NCI-H1930 (cell line): Measurements from ENCODE around the gene TARS3.
A peak's percentile ranks its signal among the peaks of the same experiment; 100 is the strongest.

ENCODE experiments used
- DNase-seq, 2 experiments: peaks; one replicate each; lab custom pipeline; 2025; lab: John Stamatoyannopoulos, UW

TARS3 gene

GRCh38 chr15:101623367-101624304 is 100.6 kb downstream of the TARS3 start:
- DNase-seq, result no peak

GRCh38 chr15:101621961-101622360 is 102.3 kb downstream of the TARS3 start:
- no peak for DNase-seq

GRCh38 chr15:101620671-101621070 is 103.6 kb downstream of the TARS3 start:
- no peak for DNase-seq

GRCh38 chr15:101619615-101619865 is 104.7 kb downstream of the TARS3 start:
- DNase-seq, result no peak

GRCh38 chr15:101618851-101619614 is 105.2 kb downstream of the TARS3 start:
- no peak for DNase-seq

- no peak for DNase-seq
Measured at GRCh38 chr15:101618076-101618475, 106.2 kb downstream of the TARS3 start.

GRCh38 chr15:101617390-101617965 is 106.8 kb downstream of the TARS3 start:
- no peak for DNase-seq

- no peak for DNase-seq
Measured at GRCh38 chr15:101615986-101616848, 108.1 kb downstream of the TARS3 start.

GRCh38 chr15:101615414-101615985 is 108.8 kb downstream of the TARS3 start:
- no peak for DNase-seq

- no peak for DNase-seq
Measured at GRCh38 chr15:101614761-101615160, 109.5 kb downstream of the TARS3 start.

- no peak for DNase-seq
Measured at GRCh38 chr15:101614001-101614585, 110.2 kb downstream of the TARS3 start.

- peak in 1 of 2 experiments; percentile 3 for DNase-seq
Measured at GRCh38 chr15:101613130-101614000, 110.9 kb downstream of the TARS3 start.

- no peak for DNase-seq
Measured at GRCh38 chr15:101612676-101613075, 111.6 kb downstream of the TARS3 start.

- no peak for DNase-seq
Measured at GRCh38 chr15:101611580-101612299, 112.5 kb downstream of the TARS3 start.

- DNase-seq, result no peak
Measured at GRCh38 chr15:101611007-101611406, 113.3 kb downstream of the TARS3 start.

- DNase-seq, result no peak
Measured at GRCh38 chr15:101610611-101611000, 113.7 kb downstream of the TARS3 start.

- no peak for DNase-seq
Measured at GRCh38 chr15:101609742-101610610, 114.3 kb downstream of the TARS3 start.

- no peak for DNase-seq
Measured at GRCh38 chr15:101608201-101608600, 116.1 kb downstream of the TARS3 start.

GRCh38 chr15:101607108-101607507 is 117.2 kb downstream of the TARS3 start:
- DNase-seq, result no peak
